Measurements from ENCODE around the gene TBX2.
"Not testable (repeated sequence)": the region's sequence is repeated elsewhere in the genome, so short reads cannot be mapped to it uniquely, and the experiment has no call there.

The TBX2 gene
- total RNA-seq, result 0 to 0.12 (median 0) reads per million in 18 experiments

DNA sequence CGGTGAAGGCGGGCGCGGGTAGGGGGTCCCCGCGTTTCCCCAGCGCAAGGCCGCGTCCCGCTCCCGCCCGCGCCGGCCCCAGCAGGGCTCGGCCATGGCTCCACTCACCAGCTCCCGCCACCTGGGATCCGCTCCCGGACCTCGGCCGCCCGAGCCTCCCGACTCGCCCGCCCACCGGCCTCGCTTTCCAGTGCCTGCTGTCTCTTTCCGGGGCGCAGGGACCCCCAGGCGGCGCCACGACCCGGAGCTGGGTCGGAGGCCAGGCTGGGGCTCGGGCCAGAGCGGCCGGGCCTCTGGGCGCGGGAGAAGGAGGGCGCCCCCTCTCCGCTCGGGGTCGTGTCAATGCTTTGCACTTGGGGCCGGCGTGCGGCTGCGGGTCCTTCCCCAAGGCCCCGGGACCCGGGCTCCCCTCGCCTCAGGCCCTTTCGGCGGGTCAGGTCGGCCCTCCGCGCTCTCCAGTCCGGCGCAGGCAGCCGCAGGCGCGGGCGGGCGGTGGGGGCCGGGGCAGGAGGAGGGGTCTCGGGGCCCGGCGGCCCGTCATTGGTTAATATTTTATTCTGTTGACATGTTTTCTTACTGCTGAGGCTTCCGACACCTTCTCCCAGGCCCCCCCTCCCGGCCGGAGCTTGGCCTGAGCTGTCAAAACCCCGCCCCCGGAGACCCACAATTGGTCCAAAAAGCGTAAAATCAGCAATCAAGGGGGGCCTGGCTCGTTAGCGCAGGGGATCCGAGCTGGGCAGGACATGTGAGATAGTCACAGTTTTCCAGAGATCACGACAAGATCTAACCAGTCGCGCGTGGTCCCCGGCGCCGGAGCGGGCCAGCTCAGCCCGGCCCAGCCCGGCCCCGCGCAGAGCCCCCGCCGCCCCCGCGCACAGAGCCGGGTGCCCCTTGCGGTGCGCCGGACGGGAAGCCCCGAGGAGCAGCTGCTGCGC lies at the start of gene TBX2:
Gene TBX2, plus strand, starts transcription at position 713 of the 935 bp plus-strand sequence. CDS start 334 bp downstream, outside the sequence.
- DNase-seq, result no peak

DNA sequence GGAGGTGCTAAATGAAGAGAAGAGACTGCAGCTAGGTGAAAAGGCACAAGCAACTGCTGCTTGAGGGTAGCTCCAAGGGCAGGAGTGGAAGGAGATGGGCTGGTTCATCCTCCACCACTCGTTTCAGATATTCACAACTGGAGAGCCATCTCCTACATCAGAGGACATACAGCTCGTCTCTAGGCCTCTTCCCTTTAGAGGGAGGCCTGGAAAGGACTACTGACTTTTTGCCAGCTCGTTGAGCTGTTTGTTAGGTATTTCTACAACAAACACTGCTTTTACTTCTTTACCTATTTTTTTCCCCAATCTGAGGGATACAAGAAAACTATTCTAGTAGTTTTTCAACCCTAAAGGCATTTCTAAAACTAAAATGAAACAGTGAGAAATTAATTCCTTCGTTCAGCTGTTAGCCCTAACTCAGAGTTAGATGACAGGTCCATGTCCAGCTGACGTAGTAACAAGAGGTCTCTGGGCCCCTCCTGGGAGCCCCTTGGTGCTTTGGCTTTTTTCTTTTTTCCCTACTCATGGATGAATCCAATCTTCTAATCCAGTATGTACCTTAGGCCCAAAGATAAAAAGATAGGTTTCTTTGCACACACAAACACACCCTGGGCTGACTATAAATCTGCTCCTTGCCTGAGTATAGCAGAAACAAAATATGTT lies 47.8 kb upstream of the TBX2 start:
- no peak for DNase-seq

DNA sequence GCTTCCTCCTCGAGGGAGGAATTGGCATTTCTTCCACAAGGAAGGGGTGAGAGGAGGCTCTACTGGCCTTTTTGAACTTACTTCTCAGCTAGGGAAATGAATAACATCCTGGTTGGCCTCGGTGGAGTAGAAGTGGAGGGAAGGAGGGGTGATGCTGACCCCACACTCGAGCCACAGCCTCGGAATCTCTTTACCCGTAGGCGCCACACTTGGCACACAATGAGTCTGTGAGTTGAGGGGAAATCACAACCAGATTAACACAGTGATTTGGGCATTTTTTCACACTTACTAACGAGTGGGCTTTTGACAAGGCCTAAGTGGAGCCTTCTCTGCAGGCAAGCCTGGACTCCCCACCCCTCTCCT lies 47.3 kb upstream of the TBX2 start:
- DNase-seq, result no peak

DNA sequence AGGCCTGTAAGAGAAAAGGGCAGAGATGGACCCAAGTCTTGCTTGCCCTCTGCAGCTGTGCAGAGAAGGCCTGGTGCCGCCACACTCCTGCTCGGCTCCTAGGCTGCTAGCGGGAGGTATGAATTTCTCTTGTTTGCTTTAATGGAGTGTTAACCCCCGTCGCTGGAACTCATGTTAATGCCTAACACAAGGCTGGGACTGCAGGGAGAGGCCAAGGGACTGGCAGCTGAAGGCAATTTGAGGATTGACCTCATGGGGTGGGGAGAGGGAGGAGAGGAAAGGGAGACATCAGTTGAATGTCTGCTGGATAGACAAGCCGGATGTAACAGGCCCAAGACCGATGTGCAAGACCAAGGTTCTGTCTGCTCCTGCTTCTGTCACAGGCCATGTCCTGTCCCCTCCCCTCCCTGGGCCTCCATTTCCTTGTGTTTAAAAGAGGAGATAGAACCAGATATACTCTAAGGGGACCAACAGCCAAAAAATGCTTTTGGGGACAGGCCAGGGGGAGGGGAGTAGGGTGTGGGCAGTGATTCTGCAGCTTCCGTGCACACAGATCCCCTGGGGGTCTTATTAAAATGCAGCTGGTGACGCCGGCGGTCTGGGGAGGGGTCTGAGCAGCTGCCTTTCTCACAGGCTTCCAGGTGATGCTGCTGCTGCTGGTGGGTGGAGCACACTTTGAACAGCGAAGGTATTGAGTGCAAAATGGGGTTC lies 46.7 kb upstream of the TBX2 start:
- DNase-seq, result no peak

DNA sequence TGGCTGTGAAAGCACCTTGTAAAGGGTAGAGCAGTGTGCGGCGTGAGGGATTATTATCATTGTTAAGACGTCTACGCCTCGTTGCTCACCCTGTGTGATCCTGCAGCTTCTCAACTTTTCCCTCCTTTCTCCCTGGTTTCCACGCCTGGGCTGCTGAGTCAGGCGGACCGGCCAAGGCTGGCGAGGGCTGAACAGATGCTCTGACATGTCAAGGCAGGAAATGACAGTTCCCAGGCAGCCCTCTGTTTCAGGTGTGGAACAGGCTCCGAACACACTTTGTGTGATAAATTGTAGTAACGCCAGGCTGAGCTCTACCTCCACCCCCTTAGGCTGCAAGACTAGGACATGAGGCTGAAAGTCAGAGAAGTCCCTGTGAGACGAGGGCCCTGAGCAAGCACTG lies 46.0 kb upstream of the TBX2 start:
- DNase-seq, result no peak

DNA sequence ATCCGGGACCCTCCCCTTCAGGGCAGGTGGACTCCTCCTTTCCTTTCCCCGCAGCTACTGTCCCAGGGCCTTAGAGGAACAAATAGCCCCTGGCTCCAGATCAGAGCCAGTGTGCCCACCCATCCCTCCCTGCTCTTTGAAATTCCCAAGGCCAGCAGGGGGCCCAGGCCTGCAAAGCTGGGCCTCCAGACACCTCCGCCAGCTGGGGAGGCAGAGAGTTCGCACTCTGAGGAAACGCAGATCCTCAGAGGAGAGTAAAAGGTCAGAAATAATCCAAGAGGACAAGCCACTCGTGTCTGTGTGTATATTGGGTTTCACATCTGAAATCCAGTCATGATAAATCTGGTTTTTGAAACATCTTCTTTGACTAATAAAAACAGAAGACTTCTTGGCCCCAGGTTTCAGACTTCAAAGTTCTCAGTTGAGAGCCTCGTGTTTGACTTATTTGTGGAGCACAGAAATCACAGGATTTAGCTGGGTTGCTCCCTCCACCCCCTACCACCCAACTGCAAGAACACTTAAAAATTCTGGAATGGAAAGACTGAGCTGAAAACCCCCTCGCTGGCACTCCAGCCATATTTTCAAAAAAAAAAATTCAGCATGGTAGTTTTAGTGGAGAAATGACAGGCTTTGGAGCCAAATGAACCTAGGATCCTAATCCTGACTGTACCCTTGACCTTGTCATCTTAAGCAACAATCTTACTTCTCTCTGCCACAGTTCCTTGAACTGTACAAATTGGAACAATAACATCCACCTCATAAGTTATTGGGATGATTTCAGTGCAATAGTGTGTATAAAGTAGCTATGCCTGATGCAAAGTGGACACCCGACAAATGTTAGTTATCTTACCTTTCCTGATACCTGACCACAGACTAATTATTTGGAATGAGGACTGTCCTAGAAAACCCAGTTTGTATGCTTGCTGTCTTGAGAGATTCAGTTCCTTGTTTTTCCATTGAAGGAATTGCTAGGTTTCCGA lies 44.5 kb upstream of the TBX2 start:
- no peak for DNase-seq

DNA sequence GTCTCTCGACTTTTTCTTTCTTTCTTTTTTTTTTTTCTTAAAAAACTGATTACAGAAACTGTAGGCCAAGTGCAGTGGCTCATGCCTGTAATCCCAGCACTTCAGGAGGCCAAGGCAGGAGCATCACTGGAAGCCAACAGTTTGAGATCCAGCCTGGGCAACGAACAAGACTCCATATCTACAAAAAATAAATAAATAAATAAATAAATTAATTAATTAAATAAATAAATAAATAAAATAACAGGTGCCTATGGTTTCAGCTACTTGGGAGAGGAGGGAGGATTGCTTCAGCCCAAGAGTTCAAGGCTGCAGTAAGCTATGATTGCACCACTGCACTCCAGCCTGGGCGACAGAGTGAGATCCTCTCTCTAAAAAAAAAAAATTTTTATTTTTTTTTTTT lies 42.6 kb upstream of the TBX2 start:
- DNase-seq, result not testable (repeated sequence)

DNA sequence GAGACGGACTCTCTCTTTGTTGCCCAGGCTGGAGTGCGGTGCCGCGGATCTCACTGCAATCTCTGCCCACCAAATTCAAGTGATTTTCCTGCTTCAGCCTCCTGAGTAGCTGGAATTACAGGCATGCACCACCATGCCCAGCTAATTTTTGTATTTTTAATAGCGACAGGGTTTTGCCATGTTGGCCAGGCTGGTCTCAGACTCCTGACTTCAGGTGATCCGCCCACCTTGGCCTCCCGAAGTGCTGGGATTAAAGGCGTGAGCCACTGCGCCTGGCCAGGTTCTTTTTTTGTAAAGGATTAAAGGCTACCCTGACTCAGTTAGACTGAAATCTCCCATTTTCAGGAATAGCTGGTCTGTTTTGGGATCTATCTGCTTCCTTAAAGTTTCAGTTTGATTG lies 40.1 kb upstream of the TBX2 start:
- DNase-seq, result not testable (repeated sequence)

DNA sequence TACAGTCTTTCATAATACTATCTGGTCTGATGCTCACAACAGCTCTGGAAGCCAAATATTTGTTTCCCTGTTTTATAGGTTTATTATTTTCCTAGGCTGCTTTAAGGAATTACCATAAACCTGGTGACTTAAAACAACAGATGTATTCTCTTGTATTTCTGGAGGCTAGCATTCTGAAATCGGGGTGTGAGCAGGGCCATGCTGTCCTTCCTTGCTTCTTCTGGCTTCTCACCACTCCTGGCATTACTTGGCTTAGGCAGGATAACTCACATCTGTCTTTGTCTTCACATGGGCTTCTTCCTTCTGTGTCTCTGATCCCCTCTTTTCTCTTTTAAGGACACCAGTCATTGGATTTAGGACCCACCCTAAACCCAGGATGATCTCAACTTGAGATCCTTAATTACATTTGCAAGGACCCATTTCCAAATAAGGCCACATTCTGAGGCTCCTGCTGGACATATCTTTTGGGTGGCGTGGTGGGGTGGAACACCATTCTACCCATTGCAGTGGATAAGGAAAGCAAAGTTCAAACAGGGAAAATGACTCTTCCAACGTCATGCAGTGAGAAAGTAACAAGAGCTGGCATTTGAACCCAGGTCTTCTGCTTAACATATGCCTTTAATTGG lies 39.2 kb upstream of the TBX2 start:
- no peak for DNase-seq

DNA sequence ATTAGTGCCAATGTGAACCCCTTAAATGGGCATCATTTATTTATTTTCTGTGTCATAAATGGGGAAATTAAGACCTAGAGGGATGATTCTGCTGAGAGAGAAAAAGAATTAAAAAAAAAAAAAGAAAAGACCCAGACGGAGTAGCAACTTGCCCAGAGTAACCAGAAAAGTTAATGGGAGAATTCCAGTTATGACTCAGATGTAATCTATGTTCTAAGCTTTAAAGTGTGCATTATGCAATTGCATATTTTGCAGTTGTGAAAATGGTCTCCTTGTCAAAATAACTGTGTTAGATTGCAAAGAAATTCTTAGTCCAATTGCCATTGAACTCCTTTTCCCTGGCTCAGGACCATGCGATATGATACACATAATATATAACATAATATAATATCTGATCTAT lies 38.6 kb upstream of the TBX2 start:
- DNase-seq, result no peak

DNA sequence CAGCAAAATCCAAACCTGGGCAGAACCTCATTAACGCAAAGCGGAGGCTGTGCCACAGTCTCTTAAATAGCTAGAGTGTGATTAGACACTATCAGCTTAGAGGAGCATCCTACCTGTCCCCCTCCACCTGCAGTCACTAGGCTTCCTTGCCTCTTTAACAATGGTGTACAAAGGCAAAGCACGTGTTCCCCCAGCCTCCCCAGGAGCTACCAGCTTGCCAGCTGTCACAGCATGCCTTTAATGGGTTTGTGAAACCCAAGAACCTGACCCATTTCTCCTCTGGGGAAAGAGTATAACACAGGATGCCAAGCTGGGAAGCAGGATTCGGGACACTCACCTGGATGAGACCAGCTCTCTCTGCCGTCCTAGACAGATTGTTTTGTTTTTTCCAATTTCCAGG lies 37.2 kb upstream of the TBX2 start:
- DNase-seq, result no peak

DNA sequence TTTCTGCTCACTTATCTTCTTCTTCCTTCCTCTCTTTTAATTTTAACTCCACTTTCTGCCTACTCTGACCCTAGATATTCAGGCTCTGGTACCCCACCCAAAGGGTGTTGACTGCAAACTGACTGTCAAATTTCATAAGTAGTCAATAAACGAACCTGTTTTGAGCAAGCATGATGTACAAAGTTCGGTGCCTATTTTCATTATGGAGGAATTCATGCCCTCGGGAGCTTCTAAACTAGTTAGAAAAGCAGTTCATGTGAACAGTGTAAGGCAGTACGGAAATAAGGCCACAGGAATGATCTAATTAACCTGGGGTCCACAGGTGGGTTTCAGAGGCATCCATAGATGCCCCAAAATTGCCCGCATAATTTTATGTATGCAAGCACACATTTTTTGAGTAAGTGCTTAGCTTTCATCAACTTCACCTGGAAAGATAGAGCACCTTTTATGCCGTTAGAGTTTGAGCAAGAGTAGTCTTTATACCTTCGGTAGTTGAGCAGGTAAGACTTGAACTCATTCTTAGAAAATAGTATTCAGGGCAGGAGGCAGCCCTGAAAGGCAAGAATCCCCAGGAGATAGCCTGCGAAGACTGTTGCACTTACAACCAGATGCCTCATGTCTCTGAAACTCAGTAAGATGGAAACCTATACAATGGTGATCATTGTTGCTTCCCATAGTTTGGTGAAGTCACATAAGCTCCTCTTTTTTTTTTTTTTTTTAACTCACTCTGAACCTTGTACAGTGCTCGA lies 36.6 kb upstream of the TBX2 start:
- DNase-seq, result no peak

DNA sequence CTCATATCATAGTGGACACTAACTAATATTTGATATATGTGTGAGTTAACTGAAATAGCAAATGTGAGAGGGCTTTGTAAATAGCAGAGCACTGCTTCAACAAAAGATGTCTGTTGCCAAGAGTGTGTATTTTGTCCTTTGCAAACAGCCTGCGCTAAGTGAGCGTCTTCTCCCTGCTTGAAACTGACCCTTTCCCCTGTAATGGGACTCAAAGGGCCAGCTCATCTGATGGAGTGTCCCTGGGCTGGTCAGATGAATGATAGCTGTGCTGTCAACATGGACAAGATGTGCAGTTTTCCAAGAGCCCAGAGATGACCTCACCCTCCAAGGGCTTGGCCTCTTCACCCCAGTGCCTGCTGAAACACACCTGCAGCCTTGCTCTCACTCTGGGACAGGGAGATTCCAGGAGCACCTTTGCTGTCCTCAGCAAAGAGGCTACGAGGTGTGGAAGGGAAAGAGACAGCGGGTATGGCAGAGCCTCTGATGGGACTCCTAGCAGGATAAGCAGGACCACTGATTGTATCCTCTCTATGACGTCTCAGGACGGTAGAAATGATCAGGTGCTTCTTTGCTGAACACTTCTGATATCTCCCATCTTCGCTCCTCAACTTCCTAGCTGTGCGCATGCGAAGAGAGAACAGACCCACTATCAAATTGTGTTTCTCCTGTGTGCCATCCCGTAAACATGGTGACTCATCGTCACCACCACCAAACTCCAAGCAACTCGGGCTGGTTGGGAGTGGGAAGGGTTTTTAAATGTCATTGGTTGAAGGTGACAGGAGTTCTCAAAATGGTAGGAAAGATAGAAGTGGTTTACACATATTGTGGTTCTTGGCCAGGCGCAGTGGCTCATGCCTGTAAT lies 35.8 kb upstream of the TBX2 start:
- DNase-seq, result no peak

DNA sequence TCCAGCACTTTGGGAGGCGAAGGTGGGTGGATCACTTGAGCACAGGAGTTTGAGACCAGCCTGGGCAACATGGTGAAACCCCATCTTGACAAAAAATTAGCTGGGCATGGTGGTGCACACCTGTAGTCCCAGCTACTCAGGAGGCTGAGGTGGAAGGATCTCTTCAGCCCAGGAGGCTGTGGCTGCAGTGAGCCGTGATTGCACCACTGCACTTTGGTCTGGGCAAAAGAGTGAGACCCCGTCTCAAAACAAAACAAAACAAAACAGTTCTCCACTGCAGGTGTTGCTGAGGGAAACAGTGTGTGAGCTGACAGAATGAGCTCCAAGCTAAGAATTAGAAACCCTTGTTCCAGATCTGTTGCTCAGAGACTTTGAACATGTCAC lies 35.2 kb upstream of the TBX2 start:
- DNase-seq, result no peak

DNA sequence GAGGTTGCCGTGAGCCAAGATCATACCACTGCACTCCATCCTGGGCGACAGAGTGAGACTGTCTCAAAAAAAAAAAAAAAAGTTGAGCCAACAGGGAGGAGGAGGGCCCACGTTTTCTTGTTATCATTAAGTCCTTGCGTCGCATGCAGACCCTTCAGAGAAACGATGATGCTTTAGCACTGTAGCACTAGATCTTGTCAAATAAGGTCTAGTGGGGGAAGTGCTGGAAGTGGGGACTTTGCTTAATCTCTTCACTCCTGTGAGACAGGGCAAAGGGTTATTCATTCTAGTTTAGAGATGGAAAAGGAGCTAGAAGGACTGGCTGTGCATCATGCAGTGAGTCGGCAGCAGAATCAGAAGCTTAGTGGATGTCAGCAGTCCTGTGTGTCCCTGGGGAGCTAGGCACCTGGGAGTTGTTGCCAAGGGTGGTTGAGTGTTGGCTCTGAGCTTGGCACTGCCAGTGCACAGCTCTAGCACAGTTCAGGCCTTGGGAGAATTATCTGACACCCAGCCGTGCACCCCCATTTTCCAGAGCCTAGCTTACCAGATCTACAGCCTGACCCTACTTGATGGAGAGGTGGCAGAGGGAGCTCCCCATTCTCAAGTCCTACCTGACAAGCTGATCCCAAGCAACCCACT lies 33.4 kb upstream of the TBX2 start:
- DNase-seq, result no peak

DNA sequence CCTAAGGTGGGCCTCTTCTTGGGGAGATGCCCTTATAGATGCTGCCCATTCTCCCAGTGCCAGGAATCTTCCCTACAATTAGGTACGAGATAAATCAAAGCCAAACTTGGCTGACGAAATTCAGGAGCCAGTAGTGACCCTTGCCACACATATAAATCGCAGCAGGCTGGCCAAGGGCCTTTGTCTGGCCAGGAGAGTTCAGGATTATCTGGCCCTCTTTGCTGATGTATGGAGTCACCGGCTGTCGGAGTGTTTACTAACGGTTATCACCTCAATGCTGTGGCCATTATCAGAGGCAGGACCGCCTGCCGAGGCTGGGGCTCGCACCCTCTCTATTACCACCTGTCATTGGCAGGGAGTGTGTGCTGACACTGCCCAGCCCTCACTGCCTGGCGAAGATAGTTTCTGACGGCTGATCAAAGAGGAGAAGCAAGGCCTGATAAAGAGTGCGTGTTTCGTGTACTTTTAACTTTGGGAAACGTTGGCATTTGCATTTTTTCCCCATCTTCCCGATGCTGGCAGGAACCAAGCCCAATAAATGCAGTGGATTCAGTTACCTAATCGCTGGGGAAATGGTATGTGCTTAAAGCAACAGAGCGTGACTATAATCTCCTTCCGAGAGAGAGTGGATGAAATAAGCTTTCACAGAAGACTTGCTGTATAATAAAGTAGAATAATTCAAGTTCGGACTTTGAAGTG lies 32.8 kb upstream of the TBX2 start:
- no peak for DNase-seq

DNA sequence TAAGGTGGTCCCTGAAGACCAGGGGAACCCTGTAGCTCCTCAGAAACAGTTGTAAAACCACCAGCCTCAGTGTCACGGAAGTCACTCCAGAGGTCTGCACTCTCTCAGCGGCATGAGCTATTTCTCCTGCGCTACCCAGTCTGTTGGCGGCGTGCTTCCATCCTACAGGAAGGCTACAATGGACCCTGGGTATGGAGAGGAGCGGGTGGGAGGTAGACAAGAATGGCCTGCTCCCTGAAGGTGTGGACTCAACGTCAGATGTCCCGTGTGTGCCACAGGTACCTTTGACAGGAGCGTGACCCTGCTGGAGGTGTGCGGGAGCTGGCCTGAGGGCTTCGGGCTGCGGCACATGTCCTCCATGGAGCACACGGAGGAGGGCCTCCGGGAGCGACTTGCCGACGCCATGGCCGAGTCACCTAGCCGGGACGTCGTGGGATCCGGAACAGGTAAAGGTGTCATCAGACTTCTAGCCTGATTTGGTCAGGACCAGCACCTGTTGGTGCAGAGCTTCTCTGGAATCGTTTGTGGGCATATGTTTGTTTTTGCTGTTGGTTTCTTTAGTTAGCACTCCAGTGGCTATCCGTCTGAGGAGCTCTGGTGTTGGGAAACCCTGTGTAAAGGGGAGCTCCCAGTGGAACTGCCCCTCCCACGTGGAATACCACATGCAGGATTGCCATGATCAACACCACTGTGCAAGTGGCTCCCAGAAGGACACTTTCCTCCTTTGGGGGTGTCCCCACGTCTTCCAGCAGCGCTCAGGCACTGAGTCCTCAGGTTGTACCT lies 31.4 kb upstream of the TBX2 start:
- no peak for DNase-seq

Measured in inflammatory macrophage (primary cell).